Activated naive CD4-positive, alpha-beta T cell treated with Interleukin-2 at 50 U/mL for 16 hours (primary cell): ENCODE results near the gene COQ4.
"Not testable (repeated sequence)": the region's sequence is repeated elsewhere in the genome, so short reads cannot be mapped to it uniquely, and the experiment has no call there.

Experiments used
- DNase-seq: peaks from one replicate; pipeline ENCODE4 v3.0.0-alpha.2; 2020

The COQ4 gene

GRCh38 chr9:128304136-128304970 lies 18.3 kb upstream of the COQ4 start:
- DNase-seq: no peak

GRCh38 chr9:128304971-128305288 lies 17.7 kb upstream of the COQ4 start:
- no peak for DNase-seq

GRCh38 chr9:128309551-128309950 lies 13.1 kb upstream of the COQ4 start:
- no peak for DNase-seq

GRCh38 chr9:128310461-128310860 lies 12.2 kb upstream of the COQ4 start:
- DNase-seq: no peak

- DNase-seq: no peak
Measured at GRCh38 chr9:128314697-128315096, 7.9 kb upstream of the COQ4 start.

- no peak for DNase-seq
Measured at GRCh38 chr9:128316421-128316820, 6.2 kb upstream of the COQ4 start.

GRCh38 chr9:128317629-128318028 lies 5.0 kb upstream of the COQ4 start:
- DNase-seq: no peak

GRCh38 chr9:128321343-128321742 lies 1.3 kb upstream of the COQ4 start:
- no peak for DNase-seq

- no peak for DNase-seq
Measured at GRCh38 chr9:128321879-128322403, 698 bp upstream of the COQ4 start.

- DNase-seq: no peak
Measured at GRCh38 chr9:128323212-128323730, 632 bp downstream of the COQ4 start.

- DNase-seq: no peak
Measured at GRCh38 chr9:128323791-128324190, 1.2 kb downstream of the COQ4 start.

- DNase-seq: no peak
Measured at GRCh38 chr9:128324401-128324800, 1.8 kb downstream of the COQ4 start.

GRCh38 chr9:128325629-128326028 lies 3.0 kb downstream of the COQ4 start:
- no peak for DNase-seq

- DNase-seq: no peak
Measured at GRCh38 chr9:128333451-128333869, 10.8 kb downstream of the COQ4 start.

GRCh38 chr9:128335161-128335560 lies 12.5 kb downstream of the COQ4 start:
- DNase-seq: no peak

- no peak for DNase-seq
Measured at GRCh38 chr9:128335914-128336313, 13.3 kb downstream of the COQ4 start.

- DNase-seq: no peak
Measured at GRCh38 chr9:128337936-128338335, 15.3 kb downstream of the COQ4 start.

GRCh38 chr9:128338852-128339614 lies 16.4 kb downstream of the COQ4 start:
- DNase-seq: not testable (repeated sequence)

GRCh38 chr9:128339761-128340690 lies 17.4 kb downstream of the COQ4 start, which contains the start of gene SLC27A4:
TSS of gene SLC27A4 (plus strand) at chr9:128340527. CDS start at chr9:128343133, 2,606 bp downstream.
- peak; percentile 83 for DNase-seq

- peak; percentile 28 for DNase-seq
Measured at GRCh38 chr9:128340691-128341434, 18.2 kb downstream of the COQ4 start.

GRCh38 chr9:128341435-128341849 lies 18.8 kb downstream of the COQ4 start:
- DNase-seq: peak; percentile 75
